Activated CD4-positive, alpha-beta T cell treated with anti-CD3 and anti-CD28 coated beads, Interleukin-2, amount 50 U/mL, for 24 hours (primary cell): Measurements from ENCODE around the gene EYS.

ENCODE experiments used
- DNase-seq, 2 donors: peaks; one replicate each; pipeline ENCODE4 v3.0.0-alpha.2; 2020; ENCODE audit warnings: low read depth in 1 of 2, low spot score in 1 of 2

Gene EYS

DNA sequence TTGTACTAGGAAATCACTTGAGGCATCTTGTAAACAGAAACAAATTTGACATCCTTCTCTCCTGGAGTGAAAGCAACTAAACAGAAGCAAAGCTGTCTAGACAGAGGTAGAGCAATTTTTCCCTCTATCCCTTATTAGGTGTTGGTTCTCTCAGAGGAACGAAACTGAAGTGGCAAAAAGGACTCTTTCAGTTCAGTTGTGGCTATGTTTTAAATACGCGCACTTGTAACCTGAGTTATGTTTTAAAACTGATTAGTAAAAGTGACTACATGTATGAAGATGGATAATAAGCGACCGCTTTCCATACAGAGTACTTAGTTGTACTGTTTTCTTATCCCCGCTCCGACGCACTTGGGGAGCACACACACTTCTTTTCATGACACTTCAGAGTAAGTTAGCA, 1520.4 kb downstream of the EYS start:
- DNase-seq: no peak

DNA sequence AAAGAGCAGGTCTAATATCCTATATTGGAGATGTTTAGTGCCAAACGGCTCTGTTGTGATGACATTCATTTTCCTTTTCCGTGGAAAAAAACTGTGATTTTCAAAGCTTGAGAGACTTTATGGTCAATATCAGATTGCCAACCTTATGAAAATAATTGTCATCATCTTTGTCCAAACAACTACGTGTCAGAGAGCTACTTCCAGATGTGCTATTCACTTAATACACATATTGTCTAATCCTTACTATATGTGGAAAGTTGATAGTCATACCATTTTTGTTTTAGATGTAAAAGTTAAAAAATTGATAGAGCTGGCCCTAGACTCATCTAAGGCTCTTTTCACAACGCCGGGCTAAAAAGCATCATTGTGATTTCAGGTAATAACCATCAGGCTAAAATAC, 1521.4 kb downstream of the EYS start:
- DNase-seq: no peak

DNA sequence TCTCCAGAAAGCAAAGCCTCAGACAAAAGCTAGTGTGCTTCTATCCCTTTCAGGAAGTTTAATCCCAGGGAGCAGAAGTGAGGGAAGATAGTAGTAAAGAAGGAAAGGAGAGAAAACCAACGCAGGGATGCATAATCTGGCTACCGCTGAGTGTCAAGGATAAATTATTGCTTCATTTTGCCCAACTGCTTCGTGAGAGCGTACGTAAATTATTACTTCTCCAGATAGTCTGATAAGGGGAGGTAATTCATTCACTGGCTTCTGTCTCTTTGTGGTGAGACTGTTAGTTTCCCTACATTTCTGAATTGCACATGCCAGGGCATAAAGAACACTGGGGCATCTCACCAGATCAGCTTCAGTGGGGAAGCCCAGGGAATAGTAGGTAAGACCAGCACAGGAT, 1531.7 kb downstream of the EYS start:
- DNase-seq: no peak

DNA sequence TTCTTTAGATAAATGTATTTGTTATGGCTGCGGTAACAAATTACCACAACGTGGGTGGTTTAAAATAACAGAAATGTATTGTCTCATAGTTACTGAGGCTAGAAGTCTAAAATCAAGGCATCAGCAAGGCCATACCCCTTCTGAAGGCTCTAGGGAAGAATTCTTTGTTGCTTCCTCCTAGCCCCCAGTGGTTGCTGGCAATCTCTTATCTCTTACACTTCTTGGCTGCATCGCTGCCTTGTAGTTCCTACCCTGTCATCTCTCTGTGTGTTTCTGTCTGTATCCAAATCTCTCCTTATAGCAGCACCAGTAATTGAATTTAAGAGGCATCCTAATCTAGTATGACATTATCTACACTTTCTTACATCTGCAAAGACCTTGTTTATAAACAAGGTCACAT, 1536.7 kb downstream of the EYS start:
- DNase-seq: no peak

DNA sequence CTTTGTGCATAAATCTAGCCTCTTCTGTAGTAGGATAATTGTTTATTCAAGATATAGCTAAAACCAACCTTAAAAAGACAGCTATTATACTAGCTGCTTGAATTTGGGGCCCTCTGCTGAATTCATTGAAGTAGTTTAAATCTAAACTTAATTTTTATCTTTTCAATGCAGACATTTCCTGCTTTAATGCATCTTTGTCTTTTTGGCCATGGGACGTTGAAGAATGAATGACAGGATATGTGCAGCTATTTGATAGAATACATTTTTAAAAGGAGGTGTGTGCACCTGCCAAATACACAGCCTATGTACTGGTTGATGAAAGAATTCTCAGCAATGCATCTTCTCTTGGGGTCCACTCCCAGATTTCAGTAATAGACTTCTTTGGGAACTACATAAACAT, 1546.5 kb downstream of the EYS start:
- DNase-seq: no peak

DNA sequence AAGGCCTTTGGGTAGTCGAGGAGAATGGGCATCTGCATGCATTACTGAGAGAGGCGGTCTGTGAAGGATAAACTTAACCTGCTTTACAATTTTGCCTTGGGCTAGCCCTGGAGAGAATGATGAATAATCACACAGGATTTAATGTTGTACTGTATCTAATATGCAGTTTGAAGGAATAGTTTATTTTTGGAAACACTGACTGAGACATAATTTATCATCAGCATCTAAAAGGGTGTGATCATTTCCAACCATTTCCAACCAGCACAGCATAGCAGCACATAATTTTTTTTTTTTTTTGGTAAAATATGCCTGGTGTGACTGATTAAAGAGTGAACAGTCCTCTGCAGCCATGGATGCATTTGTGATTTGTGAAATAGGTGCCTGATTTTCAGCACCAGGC, 1552.0 kb downstream of the EYS start:
- no peak for DNase-seq

DNA sequence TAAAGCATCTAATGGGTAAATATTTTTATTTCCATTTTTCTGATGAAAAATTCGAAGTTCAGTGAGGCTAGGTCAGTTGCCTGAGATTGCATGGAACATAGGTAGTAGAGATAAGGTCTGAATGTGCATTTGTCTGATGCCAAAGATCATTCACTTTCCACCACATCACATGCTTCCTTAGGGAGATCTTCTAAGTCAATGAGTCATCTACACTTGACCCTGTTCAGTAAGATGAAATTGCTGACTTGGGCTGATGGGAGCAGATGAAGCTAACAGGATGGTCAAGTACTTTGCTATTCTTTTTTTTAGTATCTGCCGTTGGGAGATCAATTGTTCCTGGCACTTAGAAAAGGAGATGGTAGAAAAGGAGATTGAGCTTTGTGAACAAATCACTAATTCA, 1560.2 kb downstream of the EYS start:
- DNase-seq: no peak

DNA sequence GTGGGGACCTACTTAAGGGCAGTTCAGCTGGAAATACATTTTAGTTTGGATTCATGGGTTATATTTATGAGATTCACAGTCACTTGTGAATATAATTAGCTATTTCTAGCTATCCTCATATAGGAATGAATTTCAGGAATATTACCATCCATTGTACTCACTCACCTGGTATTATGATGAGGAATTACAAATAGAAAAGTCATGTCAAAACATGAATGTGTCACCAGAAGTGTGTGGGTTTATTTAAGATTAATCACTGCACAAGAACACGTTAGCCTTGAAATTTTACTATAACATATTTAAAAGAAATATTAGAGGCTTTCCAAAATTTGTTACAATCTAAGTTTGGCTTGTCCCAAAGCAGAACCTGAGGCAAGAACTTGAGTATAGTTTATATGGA, 1560.9 kb downstream of the EYS start:
- no peak for DNase-seq

DNA sequence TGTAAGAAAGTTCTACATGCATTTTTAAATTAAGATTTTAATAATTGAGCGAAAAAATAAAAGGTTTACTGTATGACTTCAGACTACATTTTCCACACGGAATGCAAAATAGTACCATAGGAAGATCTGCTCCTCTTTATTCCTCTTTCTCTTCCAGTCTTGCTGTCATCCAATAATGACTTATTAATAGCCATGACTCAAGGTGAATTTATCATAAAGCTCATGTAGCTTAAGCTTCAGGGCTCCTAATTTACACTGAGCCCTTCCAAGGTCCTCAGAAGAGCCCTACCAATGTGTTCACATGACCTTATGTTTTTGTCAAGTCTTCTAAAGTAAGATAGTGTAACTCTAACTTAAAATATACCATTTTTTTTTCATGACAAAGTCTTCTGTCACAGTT, 1561.4 kb downstream of the EYS start:
- DNase-seq: no peak

DNA sequence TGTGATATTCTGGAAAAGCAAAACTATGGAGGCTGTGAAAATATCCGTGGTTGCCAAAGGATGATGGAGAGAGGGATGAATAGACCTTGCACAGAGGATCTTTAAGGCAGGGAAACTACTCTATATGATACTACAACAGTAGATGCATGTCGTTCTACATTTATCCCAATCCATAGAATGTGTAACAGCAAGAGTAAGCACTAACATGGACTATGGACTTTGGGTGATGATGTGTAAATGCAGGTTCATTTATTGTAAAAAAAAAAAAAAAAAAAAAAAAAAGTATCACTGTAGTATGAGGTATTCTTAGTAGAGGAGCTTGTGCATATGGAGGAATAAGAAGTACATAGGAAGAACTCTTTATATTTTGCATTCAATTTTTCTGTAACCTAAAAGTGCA, 1563.9 kb downstream of the EYS start:
- DNase-seq: no peak

DNA sequence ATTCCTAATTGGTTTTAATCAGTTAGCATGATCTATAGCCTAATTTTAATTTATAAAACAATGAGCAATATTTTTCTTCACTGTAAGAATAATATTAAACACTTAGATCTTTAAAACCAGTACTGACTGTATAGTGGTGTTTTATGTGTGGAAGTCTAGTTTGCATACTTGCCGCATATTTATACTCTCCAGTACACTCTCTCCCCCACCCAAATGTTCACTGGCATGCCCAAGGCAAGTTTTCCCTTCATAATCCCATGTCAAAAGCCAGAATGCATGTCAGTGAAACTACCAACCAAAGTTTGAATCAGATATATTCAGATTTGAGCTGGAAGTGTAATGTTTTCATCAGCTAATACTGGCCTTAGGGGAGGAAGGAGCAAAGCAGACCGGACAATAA, 1565.3 kb downstream of the EYS start:
- DNase-seq: no peak

DNA sequence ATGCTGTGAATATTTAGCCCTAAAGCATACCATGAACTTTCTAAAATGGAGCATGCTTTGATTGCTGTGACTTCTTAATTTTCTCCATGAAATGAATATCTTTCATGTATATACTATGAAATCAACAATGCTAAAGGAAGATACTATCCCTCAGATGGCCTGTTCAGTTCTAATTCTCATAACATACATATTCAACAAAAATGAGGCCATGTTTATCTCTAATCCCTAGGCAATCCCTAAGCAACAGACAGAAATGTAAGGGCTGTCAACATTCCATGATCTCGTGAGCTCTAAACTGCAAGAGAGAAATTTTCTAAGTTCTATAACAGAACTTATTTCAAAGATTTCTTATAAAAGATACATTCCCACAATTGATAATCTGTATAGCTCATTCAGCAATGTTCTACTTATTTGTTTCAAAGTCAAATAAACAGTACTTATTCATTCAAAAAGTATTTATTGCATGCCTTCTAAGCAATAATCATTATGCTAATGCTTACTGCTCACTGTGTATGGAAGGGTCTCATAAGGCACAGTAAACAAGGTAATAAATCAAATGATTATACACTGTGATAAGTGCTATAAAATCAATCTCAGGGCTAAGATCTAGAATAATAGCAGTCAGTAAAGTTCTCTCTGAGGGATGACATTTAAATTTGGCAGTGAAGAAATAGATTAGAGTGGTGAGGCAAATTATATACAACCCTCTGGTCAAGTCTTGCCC, 1578.6 kb downstream of the EYS start:
- no peak for DNase-seq

DNA sequence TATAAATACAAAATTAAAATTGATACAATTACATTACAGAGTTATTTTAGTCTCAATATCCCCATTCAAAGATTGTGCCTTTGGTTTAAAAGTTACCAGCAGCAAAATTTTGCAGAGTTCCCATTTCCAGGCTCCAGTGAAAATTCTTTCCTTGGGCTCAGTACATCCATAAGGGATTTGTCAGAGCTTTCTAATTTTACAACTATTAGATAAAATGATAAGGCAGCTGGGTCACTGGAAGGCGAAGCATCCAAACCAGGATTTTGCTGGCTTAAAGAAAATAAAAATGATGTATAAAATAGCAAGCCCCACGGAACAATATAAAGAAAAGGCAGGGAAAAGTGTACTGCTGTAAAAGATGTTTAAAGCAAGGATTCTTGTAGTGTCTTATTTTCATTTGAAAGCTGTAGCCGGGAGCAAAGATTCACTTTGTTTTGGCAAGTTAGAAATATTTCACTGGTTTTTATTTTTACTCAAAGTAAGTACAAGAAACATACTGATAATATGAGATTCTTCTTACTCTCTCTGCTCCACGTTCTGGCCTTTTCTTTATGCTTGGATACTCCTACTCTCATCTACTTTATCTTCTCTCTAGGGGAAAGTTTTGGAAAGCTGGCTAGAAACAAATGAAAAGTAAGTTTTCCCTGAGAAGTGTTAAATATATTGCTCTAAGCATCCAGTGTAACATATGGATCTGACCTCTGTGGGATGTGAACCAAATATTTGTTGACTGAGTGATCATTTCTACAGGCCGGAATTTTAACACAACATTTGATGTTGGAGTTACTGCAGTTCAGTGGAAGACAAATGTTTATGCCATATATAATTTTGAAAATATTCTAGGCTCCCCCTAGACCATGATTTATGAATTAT, 1583.0 kb downstream of the EYS start:
- DNase-seq: no peak

DNA sequence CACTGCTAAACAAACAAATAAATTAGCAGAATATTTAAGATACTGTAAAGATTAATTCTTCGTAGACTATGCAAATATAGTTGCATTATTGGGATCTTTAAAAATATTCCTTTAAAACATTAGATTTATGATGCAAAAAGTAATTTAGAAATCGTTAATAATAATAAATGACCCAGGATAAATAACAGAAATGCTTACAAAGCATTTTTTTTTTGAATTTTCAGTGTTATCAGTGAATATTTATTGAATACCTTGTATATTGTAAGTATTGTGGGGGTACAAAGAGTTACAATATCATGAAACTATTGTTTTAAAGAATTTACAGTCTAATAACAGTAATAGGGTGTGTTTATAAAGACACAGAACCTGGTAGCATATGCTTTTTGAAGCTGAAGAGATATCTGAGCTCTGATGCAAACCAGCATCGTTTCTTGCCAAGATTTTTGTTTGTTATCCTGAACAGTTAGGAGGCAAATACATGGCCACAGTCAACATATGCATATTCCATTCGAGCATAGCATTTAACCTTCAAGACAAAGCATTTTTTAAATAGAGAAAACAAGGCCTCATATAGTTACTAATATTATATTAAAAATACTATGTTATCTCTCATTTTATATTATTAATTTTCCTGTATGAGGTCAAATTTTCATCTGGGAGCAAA, 1584.2 kb downstream of the EYS start:
- DNase-seq: no peak

DNA sequence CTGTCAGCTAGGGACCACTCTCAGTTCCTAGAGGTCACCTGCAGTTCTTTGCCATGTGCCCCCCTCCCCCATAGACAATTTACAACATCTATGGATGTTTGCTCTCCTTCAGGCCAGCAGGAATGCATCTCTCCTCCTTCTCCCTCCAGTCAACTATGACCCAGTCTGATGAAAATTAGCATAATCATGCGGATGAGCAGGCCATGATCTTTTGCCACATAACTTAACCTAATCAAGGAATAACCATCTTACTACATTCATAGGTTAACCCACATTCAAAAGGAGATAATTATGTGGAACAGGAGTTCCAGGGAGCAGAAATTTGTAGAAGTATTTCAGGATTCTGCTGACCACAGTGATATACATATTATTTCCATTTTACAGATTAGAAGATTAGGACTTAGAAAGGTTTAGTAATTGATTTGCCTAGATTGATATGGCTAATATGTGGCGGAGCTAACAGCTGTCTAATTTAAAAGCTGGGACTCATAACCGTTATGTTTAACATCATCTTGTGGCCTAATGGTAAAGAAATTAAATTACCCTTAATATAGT, 1585.9 kb downstream of the EYS start:
- DNase-seq: no peak

DNA sequence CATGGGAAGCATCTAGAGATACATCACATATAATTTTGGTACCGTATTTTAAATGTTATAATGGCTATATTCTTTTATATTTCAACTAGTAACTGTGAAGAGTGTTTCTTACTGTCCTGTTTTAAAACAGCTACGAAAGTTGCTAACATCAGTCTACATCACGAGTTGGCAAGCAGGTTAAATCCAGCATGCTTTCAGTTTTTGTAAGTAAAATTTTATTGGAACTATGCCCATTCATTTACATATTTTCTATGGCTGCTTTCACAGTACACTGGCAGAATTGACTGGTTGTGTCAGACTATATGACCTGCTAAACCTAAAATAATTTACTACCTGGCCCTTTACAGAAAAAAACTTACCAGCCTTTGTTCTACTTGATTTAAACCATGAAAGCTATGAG, 1593.3 kb downstream of the EYS start:
- no peak for DNase-seq

DNA sequence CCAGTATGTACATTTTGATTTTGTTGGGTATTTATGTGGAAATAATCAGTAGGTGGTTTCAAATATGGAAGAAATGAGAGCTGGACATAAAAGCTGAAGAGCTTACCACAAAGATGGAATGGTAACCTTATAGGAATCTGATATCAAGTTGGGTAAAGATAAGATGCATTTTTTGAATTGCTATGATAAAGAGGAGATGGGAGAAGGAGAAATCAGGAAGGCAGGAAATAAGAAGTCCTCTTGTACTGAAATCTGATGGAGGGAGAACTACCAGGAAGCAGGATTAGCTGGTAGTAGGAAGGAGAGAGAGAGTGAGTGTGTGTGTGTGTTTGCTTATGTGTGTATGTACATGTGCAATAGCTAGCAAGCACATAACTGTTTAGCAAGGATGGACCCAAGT, 1603.0 kb downstream of the EYS start:
- DNase-seq: no peak

DNA sequence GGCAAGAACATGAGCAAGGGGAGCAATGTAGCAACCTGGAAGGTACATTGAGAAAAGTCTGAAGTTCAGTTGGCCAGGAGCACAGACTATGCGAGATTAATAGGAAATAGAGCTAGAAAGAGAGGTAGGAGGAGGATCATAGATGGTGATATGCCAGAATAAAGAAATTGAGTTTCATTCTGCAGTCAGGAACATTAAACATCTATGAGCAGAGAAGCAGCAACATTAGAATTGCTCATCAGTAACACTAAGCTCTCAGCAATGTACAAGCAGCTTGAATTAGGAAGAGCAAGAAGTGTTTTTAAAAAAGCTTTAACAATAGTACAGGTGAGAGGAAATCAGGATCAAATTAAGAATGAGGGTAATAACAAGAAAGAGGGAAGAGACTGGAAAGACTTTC, 1603.5 kb downstream of the EYS start:
- no peak for DNase-seq

DNA sequence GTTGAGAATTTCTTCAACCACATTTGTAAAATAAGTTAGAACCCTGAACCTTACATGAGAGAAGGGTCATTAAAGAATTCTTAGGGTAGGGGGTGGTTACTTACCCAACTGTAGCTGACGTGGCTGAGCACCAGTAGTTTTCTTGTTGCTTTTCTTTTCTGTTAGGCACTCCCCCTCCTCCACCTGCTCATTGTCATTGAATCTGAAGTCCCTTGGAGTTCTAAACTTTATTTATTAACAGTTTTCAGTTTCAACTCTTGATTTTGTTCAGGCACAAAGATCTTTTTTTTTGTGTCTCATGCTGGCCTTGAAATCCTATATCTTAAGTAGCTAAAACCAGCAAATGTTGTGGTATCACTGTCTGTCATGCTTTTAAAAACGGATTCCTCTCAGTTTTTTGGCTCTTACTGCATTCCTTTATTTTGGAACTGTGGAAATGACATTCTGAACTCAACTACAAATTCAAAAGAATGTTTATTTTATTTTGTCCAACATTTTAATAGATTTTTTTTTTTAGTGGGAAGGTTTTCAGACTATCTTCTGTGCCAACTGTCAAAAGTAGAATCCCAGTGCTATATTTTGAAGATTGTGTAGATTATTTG, 1606.2 kb downstream of the EYS start:
- no peak for DNase-seq

DNA sequence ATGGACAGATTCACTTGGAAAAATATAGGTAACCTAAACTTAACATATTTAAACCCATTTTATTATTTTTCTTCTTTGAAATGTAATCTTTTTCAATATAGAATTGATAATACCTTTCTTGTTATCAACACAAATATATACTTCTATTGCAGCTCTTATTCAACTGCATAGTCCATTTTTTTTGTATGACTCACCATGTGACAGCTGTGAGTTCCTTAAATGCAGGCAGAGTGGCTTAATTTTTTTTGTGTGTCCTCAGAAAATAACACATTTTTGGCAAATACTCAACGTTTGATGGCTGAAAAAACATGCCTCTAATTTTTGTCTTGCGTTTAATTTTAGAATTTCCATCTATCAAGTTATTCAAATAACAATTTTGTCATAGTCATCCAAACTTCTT, 1616.7 kb downstream of the EYS start:
- DNase-seq: no peak

DNA sequence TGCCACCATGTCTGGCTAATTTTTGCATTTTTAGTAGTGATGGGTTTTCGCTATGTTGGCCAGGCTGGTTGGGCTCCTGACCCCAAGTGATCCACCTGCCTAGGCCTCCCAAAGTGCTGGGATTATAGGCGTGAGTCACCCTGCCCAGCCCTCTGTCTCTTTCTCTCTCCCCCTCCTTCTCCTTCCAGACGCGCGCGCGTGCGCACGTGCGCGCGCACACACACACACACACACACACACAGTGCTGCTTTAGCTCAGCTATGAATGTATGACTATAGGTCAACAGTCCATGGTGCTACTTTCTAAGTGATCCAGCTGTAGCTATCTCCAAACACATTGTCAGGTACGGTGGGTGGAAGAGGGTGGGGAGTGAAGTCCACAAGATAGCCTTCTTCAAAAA, 1621.9 kb downstream of the EYS start:
- no peak for DNase-seq
